ENCODE data around the gene TRIM64C.
"Not testable (repeated sequence)": the region's sequence is repeated elsewhere in the genome, so short reads cannot be mapped to it uniquely, and the experiment has no call there.

DNA sequence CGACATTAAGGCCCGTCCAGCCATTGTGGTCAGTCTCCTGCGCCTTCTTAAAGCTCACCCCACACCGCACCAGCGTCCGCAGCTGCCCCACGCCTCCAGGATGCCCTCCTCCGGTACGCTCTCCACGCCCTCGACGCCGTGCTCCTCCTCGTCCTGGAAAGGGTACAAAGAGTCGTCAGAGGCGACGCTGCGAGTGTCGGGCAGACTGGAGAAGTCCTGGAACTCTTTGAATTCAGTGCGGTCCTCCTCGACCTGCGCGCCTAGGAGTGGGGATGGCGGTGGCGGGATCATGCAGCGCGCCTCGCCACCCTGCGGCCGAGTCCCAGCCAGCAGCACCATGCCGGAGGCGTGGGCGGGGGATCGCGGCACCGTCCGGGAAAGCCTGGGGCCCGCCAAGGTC is 9.1 kb downstream of the TRIM64C start:
- TF ChIP-seq, protein P1, sequence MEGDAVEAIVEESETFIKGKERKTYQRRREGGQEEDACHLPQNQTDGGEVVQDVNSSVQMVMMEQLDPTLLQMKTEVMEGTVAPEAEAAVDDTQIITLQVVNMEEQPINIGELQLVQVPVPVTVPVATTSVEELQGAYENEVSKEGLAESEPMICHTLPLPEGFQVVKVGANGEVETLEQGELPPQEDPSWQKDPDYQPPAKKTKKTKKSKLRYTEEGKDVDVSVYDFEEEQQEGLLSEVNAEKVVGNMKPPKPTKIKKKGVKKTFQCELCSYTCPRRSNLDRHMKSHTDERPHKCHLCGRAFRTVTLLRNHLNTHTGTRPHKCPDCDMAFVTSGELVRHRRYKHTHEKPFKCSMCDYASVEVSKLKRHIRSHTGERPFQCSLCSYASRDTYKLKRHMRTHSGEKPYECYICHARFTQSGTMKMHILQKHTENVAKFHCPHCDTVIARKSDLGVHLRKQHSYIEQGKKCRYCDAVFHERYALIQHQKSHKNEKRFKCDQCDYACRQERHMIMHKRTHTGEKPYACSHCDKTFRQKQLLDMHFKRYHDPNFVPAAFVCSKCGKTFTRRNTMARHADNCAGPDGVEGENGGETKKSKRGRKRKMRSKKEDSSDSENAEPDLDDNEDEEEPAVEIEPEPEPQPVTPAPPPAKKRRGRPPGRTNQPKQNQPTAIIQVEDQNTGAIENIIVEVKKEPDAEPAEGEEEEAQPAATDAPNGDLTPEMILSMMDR (IDR thresholded peaks at IDR 0.05): not testable (repeated sequence)
- not testable (repeated sequence) for TF ChIP-seq POLR2A, POLR2AphosphoS5 (IDR thresholded peaks at IDR 0.05)
